A673 (cell line): ENCODE results near the gene UNKL. TPM values are rescaled to one million over a fixed set of nuclear protein-coding genes. Genes with fewer than 3 reads are reported as not detected.

Source experiments
- BruUV-seq: library from RNA; stranded (reverse); fragments of 400-500 nt; replicated peaks from 2 replicates; lab custom pipeline; 2021; lab: Mats Ljungman, UMichigan
- CTCF ChIA-PET: fragments of 300-600 bp; sonication (Branson Sonifier 250); formaldehyde crosslinking; loops from one replicate; lab custom pipeline; 2022; ENCODE audit warnings: antibody characterized with exemption; lab: Charles Lee
- POLR2A ChIA-PET: fragments of 300-600 bp; sonication (Branson Sonifier 250); formaldehyde crosslinking; loops from one replicate; lab custom pipeline; 2022; ENCODE audit warnings: antibody characterized with exemption; ENCODE audit not compliant: low non-redundant PET; lab: Charles Lee
- DNase-seq: peaks from one replicate; pipeline ENCODE4 v3.0.0-alpha.2; 2015; ENCODE audit warnings: low spot score
- H3K27ac ChIP-seq: fragments of 200-600 bp; sonication (generic); 2 replicates; pipeline ENCODE4 v1.5.1; 2016; ENCODE audit warnings: mixed run types, low read depth, mild to moderate bottlenecking, mixed read lengths, antibody characterized with exemption, low read length; ENCODE audit not compliant: poor library complexity, severe bottlenecking
- H3K27me3 ChIP-seq: fragments of 200-600 bp; sonication (generic); replicated peaks from 2 replicates; pipeline ENCODE4 v1.6.1; 2017; ENCODE audit warnings: mixed run types, low read depth, mild to moderate bottlenecking, mixed read lengths, antibody characterized with exemption, low read length; ENCODE audit not compliant: insufficient read depth, poor library complexity
- H3K36me3 ChIP-seq: fragments of 200-600 bp; sonication (generic); 2 replicates; pipeline ENCODE4 v1.6.1; 2016; ENCODE audit warnings: mixed run types, mild to moderate bottlenecking, mixed read lengths, antibody characterized with exemption, low read length; ENCODE audit not compliant: insufficient read depth, poor library complexity, severe bottlenecking
- H3K4me1 ChIP-seq: fragments of 200-600 bp; sonication (generic); 2 replicates; pipeline ENCODE4 v1.6.1; 2017; ENCODE audit warnings: mixed run types, mild to moderate bottlenecking, mixed read lengths, antibody characterized with exemption, low read length; ENCODE audit not compliant: insufficient read depth, poor library complexity, severe bottlenecking
- H3K4me3 ChIP-seq: fragments of 200-600 bp; sonication (generic); 2 replicates; pipeline ENCODE4 v1.5.1; 2016; ENCODE audit warnings: low read depth, mixed run types, mild to moderate bottlenecking, mixed read lengths, low read length; ENCODE audit not compliant: poor library complexity, severe bottlenecking
- H3K9me3 ChIP-seq: fragments of 200-600 bp; sonication (generic); 2 replicates; pipeline ENCODE4 v1.6.1; 2016; ENCODE audit warnings: mixed run types, low read depth, mild to moderate bottlenecking, mixed read lengths, antibody characterized with exemption, low read length; ENCODE audit not compliant: poor library complexity, severe bottlenecking
- EZH2 ChIP-seq: fragments of 200-600 bp; sonication (generic); IDR thresholded peaks from 2 replicates; pipeline ENCODE4 v1.6.1; 2017; ENCODE audit warnings: borderline replicate concordance, low read depth, mild to moderate bottlenecking, mixed read lengths, antibody characterized with exemption, low read length; ENCODE audit not compliant: poor library complexity, severe bottlenecking
- intact Hi-C: fragments of 100-400 bp; cut with micrococcal nuclease; formaldehyde crosslinking; loops from one replicate; pipeline ENCODE4 v1.10.0; 2022; ENCODE audit not compliant: unreplicated experiment
- total RNA-seq: library from RNA; stranded (reverse); gene quantifications from 2 replicates; pipeline ENCODE4 v1.2.3, GENCODE V29; 2021
- TF ChIP-seq, protein P1 (sequence below): fragments of 300-800, 200-600 bp; sonication (generic); conservative IDR thresholded peaks from 2 replicates; pipeline ENCODE4 v1.5.1; 2017; ENCODE audit warnings: low read depth, mild to moderate bottlenecking, antibody characterized with exemption, low read length, moderate library complexity, mixed read lengths

UNKL gene
- total RNA-seq, 1 experiment from 2014 or later: 88.5 TPM

DNA sequence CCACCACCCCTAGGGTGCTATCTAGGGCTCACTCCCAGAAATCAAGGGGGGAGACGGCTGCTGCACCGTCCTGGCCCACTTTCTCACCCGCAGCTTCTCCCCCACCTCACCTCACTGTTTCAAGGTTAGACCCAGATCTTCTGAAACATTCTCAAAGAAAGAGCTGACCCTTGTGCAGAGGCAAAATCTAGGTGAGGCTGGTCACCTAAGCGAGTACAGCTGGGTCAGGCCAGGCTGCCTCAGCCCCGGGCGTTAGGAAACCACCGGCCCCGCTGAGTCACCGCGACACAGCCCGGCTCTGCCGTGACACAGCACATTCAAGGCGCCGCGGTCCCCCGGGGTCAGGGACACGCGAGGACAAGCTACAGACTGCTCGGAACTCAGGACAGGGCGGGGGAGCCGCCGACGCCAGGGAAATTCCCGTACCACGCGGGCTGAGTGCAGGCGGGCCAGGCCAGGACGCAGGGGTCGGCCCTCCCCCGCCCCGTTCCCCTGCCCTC, 35.6 kb downstream of the UNKL start:
- H3K4me1 ChIP-seq: peaks cover 16% of the 10 kb centered on the region
- H3K4me3 ChIP-seq: peak overlapping the region; percentile 90
- peak; percentile 54 for DNase-seq
- ChIA-PET POLR2A (interaction anchor here (0.7 kb wide), 1 partner anchor 22 kb away, joined by 3 read pairs; no protein-coding TSS in a partner anchor), CTCF (no interaction called here)
- no peaks in the 10 kb centered on the region for H3K27me3 ChIP-seq
- TF ChIP-seq, protein P1, sequence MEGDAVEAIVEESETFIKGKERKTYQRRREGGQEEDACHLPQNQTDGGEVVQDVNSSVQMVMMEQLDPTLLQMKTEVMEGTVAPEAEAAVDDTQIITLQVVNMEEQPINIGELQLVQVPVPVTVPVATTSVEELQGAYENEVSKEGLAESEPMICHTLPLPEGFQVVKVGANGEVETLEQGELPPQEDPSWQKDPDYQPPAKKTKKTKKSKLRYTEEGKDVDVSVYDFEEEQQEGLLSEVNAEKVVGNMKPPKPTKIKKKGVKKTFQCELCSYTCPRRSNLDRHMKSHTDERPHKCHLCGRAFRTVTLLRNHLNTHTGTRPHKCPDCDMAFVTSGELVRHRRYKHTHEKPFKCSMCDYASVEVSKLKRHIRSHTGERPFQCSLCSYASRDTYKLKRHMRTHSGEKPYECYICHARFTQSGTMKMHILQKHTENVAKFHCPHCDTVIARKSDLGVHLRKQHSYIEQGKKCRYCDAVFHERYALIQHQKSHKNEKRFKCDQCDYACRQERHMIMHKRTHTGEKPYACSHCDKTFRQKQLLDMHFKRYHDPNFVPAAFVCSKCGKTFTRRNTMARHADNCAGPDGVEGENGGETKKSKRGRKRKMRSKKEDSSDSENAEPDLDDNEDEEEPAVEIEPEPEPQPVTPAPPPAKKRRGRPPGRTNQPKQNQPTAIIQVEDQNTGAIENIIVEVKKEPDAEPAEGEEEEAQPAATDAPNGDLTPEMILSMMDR: no peak
- no peak for TF ChIP-seq EZH2
- intact Hi-C loops: no loop called here
- H3K27ac ChIP-seq: peak overlapping the region; percentile 97
- no TSS peak for BruUV-seq
- peaks cover 10% of the 10 kb centered on the region for H3K36me3 ChIP-seq
- no peaks in the 10 kb centered on the region for H3K9me3 ChIP-seq

DNA sequence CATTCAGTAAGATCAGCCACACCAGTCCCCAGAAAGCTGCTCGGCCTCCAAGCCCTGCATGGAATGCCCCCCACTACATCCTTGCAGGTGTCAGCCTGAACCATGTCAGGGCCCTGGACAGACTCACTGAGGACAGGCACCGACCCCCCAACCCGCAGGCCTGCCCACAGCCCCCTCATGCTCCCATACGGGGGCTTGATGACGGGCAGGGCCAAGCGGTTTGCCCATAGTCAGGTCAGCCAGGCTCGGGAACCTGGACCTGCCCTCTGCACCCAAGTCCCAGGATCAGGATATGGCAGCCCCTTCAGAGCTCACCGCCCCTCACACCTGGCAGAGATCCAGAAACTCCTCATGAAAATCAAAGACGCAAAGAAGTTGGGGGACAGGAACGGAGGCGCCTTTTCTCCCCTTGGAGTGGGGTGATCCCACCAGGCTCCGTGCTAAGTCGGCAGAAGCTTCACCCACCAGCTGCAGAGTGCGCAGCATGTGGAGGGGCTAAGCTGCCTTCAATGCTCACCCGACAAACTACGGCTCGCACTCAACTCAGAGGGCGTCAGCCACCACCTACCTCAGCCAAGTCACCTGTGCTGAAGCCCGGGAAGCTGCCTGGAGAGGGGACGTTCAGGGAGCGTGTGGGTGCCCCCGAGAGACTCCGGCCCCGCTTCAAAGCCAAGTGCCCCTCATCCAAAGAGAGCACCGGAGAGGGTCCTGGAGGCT, 36.3 kb downstream of the UNKL start:
- ChIA-PET CTCF (no interaction called here), POLR2A (interaction anchor here (0.5 kb wide), 1 partner anchor 38 kb away, joined by 3 read pairs; no protein-coding TSS in a partner anchor)
- peak; percentile 37 for DNase-seq
- peaks cover 16% of the 10 kb centered on the region for H3K4me1 ChIP-seq
- TF ChIP-seq, protein P1: no peak
- TF ChIP-seq EZH2: no peak
- H3K4me3 ChIP-seq: peak overlapping the region; percentile 90
- no peaks in the 10 kb centered on the region for H3K27me3 ChIP-seq
- H3K9me3 ChIP-seq: no peaks in the 10 kb centered on the region
- BruUV-seq: TSS peak; percentile 71
- intact Hi-C loops: no loop called here
- peak overlapping the region; percentile 97 for H3K27ac ChIP-seq
- H3K36me3 ChIP-seq: peaks cover 10% of the 10 kb centered on the region

DNA sequence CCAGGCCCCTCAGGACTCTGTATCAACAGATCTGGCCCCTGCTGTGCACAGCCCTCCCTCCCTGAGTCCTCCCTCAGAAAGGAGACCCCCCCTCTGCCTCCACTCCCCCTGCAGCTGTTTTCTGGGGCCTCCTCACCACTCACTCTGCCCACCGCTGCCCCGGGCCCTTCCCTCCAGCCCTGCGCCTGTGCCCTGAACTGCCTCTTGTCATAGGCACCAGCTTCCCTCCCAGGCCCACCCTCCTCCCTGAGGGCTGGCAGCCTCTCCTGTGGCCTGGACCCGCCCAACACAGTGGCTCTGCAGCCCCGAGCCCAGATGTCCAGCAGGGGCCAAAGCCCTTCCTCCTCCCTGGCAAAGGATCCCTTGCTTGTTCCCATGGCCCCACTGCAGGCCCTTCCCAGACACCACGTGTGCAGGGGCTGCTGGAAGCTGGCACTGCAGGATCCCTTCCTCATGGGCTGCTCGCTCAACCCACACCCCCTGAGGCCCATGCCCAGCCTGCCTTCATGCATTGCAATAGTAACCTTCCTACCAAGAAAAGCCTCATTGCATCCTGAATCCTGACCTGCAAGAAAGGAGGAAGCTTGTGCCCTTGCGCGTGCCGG, 37.0 kb downstream of the UNKL start:
- POLR2A ChIA-PET: interaction anchor here (0.5 kb wide), 1 partner anchor 39 kb away, joined by 3 read pairs; no protein-coding TSS in a partner anchor
- H3K4me1 ChIP-seq: peaks cover 16% of the 10 kb centered on the region
- no peaks in the 10 kb centered on the region for H3K9me3 ChIP-seq
- no peaks in the 10 kb centered on the region for H3K27me3 ChIP-seq
- peaks cover 10% of the 10 kb centered on the region for H3K36me3 ChIP-seq
- CTCF ChIA-PET: no interaction called here
- H3K4me3 ChIP-seq: peak overlapping the region; percentile 90
- DNase-seq: no peak
- H3K27ac ChIP-seq: peak overlapping the region; percentile 97
- intact Hi-C loops: no loop called here
- no TSS peak for BruUV-seq
- TF ChIP-seq, protein P1: no peak
- no peak for TF ChIP-seq EZH2
